GM18499 (cell line): ENCODE measurements around the gene RPS23.
"Not testable (repeated sequence)": the region's sequence is repeated elsewhere in the genome, so short reads cannot be mapped to it uniquely, and the experiment has no call there.

Experiments used
- ATAC-seq: cut with Tn5 transposase; IDR thresholded peaks from one replicate; pipeline ENCODE4 v1.9.1; 2021; ENCODE audit warnings: moderate number of reproducible peaks; ENCODE audit not compliant: insufficient read depth, unreplicated experiment

The RPS23 gene

GRCh38 chr5:82290908-82291307 is 12.8 kb upstream of the RPS23 start:
- ATAC-seq: no peak

GRCh38 chr5:82290005-82290404 is 11.9 kb upstream of the RPS23 start:
- ATAC-seq: no peak

- ATAC-seq: no peak
Measured at GRCh38 chr5:82287625-82288024, 9.5 kb upstream of the RPS23 start.

- no peak for ATAC-seq
Measured at GRCh38 chr5:82285206-82285605, 7.1 kb upstream of the RPS23 start.

- no peak for ATAC-seq
Measured at GRCh38 chr5:82283893-82284292, 5.7 kb upstream of the RPS23 start.

GRCh38 chr5:82278711-82279370 is 687 bp upstream of the RPS23 start:
- ATAC-seq: no peak

GRCh38 chr5:82277613-82277986 is 554 bp downstream of the RPS23 start:
- no peak for ATAC-seq

GRCh38 chr5:82276800-82277612 is 1.1 kb downstream of the RPS23 start:
- ATAC-seq: no peak

- no peak for ATAC-seq
Measured at GRCh38 chr5:82275216-82275664, 2.9 kb downstream of the RPS23 start.

GRCh38 chr5:82274343-82275211 is 3.6 kb downstream of the RPS23 start:
- ATAC-seq: no peak

GRCh38 chr5:82273426-82273825 is 4.7 kb downstream of the RPS23 start:
- ATAC-seq: not testable (repeated sequence)

- not testable (repeated sequence) for ATAC-seq
Measured at GRCh38 chr5:82272571-82273356, 5.4 kb downstream of the RPS23 start.

- not testable (repeated sequence) for ATAC-seq
Measured at GRCh38 chr5:82269363-82269762, 8.8 kb downstream of the RPS23 start.

GRCh38 chr5:82267297-82267933 is 10.7 kb downstream of the RPS23 start:
- ATAC-seq: not testable (repeated sequence)

- ATAC-seq: no peak
Measured at GRCh38 chr5:82265047-82265446, 13.1 kb downstream of the RPS23 start.

- no peak for ATAC-seq
Measured at GRCh38 chr5:82259172-82259800, 18.9 kb downstream of the RPS23 start.

- ATAC-seq: no peak
Measured at GRCh38 chr5:82257729-82258128, 20.4 kb downstream of the RPS23 start.

- ATAC-seq: no peak
Measured at GRCh38 chr5:82257247-82257646, 20.9 kb downstream of the RPS23 start.

GRCh38 chr5:82255844-82256243 is 22.3 kb downstream of the RPS23 start:
- no peak for ATAC-seq
